HepG2 (cell line): Measurements from ENCODE around the gene TUT1. TPM values are rescaled to one million over a fixed set of nuclear protein-coding genes. Genes with fewer than 3 reads are reported as not detected.
A peak's percentile ranks its signal among the peaks of the same experiment; 100 is the strongest.

Experiments
- CAMTA2 ChIP-seq: sonication (generic); formaldehyde crosslinking; IDR thresholded peaks from 2 replicates; pipeline ENCODE4 v1.4.0; 2020; ENCODE audit warnings: mild to moderate bottlenecking, missing genetic modification reagents, borderline replicate concordance
- GATAD1 ChIP-seq: IDR thresholded peaks from 2 replicates; pipeline ENCODE4 v1.6.1; 2016; ENCODE audit warnings: missing genetic modification reagents, missing compliant biosample characterization
- KLF12 ChIP-seq: sonication (generic); formaldehyde crosslinking; IDR thresholded peaks from 2 replicates; pipeline ENCODE4 v1.4.0; 2020; ENCODE audit warnings: missing genetic modification reagents, borderline replicate concordance
- MAFK ChIP-seq, 2 experiments: IDR thresholded peaks in 1 of 2; conservative IDR thresholded peaks in 1 of 2; 2 replicates each; pipeline ENCODE4 v1.6.1; 2011; ENCODE audit warnings: improper control_type of control experiment in 2 of 2, low read length in 2 of 2
- RBFOX2 ChIP-seq: fragments of 200-400 bp; formaldehyde crosslinking; IDR thresholded peaks from 2 replicates; pipeline ENCODE4 v1.6.1; 2017; ENCODE audit warnings: low read depth, mild to moderate bottlenecking, low read length
- SAP130 ChIP-seq: IDR thresholded peaks from 2 replicates; pipeline ENCODE4 v1.6.1; 2016; ENCODE audit warnings: low read depth
- TCF12 ChIP-seq, 2 experiments: fragments of 450-650 bp in 1 of 2; sonication (generic) in 1 of 2; formaldehyde crosslinking in 1 of 2; IDR thresholded peaks; 2 replicates each; pipeline versions ENCODE4 v1.6.1 to v1.8.0; 2017 to 2022; ENCODE audit warnings: antibody characterized with exemption in 1 of 2, mild to moderate bottlenecking in 1 of 2, missing genetic modification reagents in 1 of 2, moderate library complexity in 1 of 2
- THYN1 ChIP-seq: sonication (generic); formaldehyde crosslinking; IDR thresholded peaks from 2 replicates; pipeline ENCODE4 v1.8.1; 2023; ENCODE audit warnings: low read depth, mild to moderate bottlenecking, moderate library complexity, missing genetic modification reagents, borderline replicate concordance
- ZMYM4 ChIP-seq: sonication (generic); formaldehyde crosslinking; IDR thresholded peaks from 2 replicates; pipeline ENCODE4 v1.8.1; 2023; ENCODE audit warnings: mild to moderate bottlenecking, missing genetic modification reagents
- ZNF652 ChIP-seq: IDR thresholded peaks from 2 replicates; pipeline ENCODE4 v1.6.1; 2016; ENCODE audit warnings: low read depth, borderline replicate concordance
- ZSCAN9 ChIP-seq: IDR thresholded peaks from 2 replicates; pipeline ENCODE4 v1.6.1; 2016; ENCODE audit warnings: borderline replicate concordance
- polyA plus RNA-seq, 8 experiments: library from polyadenylated mRNA; depleted of rRNA in 3 of 8; stranded (reverse) in 7 of 8; unstranded in 1 of 8; fragments of >200 nt; fragmentation: Illumina TruSeq in 4 of 8; extraction: Trizol in 4 of 8; gene quantifications; 2 replicates each; pipeline versions ENCODE4 v1.2.1 to v1.2.3, GENCODE V29; 2011 to 2016; ENCODE audit warnings: low read depth in 4 of 8, missing spikeins in 1 of 8, mixed read lengths in 1 of 8; ENCODE audit not compliant: insufficient read depth in 1 of 8
- total RNA-seq, 5 experiments: library from RNA; depleted of rRNA; stranded (reverse); fragments of >200 nt; fragmentation: Illumina TruSeq; extraction: Trizol; gene quantifications; 2 replicates each; pipeline ENCODE4 v1.2.3, GENCODE V29; 2016; ENCODE audit warnings: low read depth in 1 of 5
- TF ChIP-seq, protein P1 (sequence below): sonication (generic); formaldehyde crosslinking; IDR thresholded peaks from 2 replicates; pipeline ENCODE4 v1.8.0; 2022; ENCODE audit warnings: low read depth, missing genetic modification reagents
- TF ChIP-seq, protein P2 (sequence below): IDR thresholded peaks from 2 replicates; pipeline ENCODE4 v1.6.1; 2018; ENCODE audit warnings: missing genetic modification reagents
- TF ChIP-seq, protein P3 (sequence below): sonication (generic); formaldehyde crosslinking; IDR thresholded peaks from 2 replicates; pipeline ENCODE4 v1.5.0; 2020; ENCODE audit warnings: mild to moderate bottlenecking, missing genetic modification reagents, moderate library complexity
- TF ChIP-seq, protein P4 (sequence below): sonication (generic); formaldehyde crosslinking; IDR thresholded peaks from 2 replicates; pipeline ENCODE4 v1.4.0; 2020; ENCODE audit warnings: missing genetic modification reagents
- TF ChIP-seq, protein P5 (sequence below): conservative IDR thresholded peaks from 2 replicates; pipeline ENCODE4 v1.6.1; 2018; ENCODE audit warnings: missing genetic modification reagents
- TF ChIP-seq, protein P6 (sequence below): sonication (generic); formaldehyde crosslinking; IDR thresholded peaks from 2 replicates; pipeline ENCODE4 v1.8.1; 2023; ENCODE audit warnings: mild to moderate bottlenecking, missing genetic modification reagents, borderline replicate concordance

Gene TUT1
- total and polyA plus RNA-seq, 2 of the 13 experiments (the other 11 are each of a cell fraction or from before 2014, with no cell fraction given), result 9.7 to 14.3 TPM

DNA sequence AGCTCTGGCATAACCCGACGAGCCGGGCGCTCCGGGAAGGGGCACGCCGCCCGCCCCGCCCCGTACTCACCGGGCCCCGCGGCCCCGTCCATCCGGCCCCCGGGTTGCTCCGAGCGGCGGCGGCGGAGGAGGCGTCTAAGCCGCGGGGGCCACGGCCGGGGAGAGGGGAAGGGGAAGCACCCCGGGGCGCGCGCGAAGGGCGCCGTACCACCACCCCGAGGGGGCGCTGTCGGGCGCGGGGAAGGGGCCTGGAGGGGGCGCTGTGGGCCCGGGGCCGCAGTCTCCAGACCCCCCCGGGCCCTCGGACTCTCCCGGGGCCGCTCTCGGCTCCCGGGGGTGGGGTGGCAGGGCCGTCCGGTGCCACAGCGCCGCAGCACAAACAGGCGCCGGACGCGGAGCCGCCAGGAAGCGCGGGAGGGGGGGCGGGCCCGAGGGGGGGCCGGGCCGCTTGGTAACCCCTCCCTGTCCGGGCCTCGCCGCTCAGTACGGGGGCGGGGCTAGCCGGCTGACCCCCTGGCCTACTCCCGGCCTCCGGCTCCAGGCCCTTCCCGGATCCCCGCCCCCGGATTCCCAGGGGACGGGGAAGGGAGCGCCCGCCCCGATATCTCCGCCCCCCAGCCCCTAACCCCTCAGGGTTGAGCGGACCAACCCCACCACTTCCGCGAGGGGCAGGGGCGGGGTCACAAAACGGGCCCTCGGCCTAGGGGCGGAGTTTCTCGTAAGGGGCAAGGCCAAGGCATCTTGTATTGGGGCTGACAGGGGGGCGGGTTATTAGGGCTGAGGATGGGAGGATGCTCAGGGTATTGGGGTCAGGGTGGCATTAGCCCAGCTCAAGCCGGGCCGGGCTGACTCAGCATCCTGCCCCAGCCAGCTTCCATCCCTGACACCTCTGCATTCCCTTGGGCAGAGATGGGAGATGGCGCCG lies 21.3 kb upstream of the TUT1 start, which contains the start of the genes EML3 and ROM1 (continued):
- TF ChIP-seq, protein P1, sequence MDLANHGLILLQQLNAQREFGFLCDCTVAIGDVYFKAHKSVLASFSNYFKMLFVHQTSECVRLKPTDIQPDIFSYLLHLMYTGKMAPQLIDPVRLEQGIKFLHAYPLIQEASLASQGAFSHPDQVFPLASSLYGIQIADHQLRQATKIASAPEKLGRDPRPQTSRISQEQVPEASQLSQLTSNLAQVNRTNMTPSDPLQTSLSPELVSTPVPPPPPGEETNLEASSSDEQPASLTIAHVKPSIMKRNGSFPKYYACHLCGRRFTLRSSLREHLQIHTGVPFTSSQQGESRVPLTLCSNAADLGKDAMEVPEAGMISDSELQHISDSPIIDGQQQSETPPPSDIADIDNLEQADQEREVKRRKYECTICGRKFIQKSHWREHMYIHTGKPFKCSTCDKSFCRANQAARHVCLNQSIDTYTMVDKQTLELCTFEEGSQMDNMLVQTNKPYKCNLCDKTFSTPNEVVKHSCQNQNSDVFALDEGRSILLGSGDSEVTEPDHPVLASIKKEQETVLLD (CRISPR knock-in tag), result peak; percentile 74
- TF ChIP-seq CAMTA2 (CRISPR knock-in tag), result no peak
- 0 out of 2 replicates have a peak, but pooled peaks have one; percentile 14 for TF ChIP-seq ZSCAN9
- 0 out of 2 replicates have a peak, but pooled peaks have one; percentile 32 for TF ChIP-seq KLF12 (CRISPR knock-in tag)
- TF ChIP-seq TCF12 (IDR thresholded peaks at IDR 0.05), result no peak
- peak; percentile 55; the same call in 1 of the 2 replicates for TF ChIP-seq TCF12 (CRISPR knock-in tag; IDR thresholded peaks at IDR 0.05)
- 0 out of 2 replicates have a peak, but pooled peaks have one; percentile 11 for TF ChIP-seq GATAD1 (CRISPR knock-in tag)
- TF ChIP-seq, protein P2, sequence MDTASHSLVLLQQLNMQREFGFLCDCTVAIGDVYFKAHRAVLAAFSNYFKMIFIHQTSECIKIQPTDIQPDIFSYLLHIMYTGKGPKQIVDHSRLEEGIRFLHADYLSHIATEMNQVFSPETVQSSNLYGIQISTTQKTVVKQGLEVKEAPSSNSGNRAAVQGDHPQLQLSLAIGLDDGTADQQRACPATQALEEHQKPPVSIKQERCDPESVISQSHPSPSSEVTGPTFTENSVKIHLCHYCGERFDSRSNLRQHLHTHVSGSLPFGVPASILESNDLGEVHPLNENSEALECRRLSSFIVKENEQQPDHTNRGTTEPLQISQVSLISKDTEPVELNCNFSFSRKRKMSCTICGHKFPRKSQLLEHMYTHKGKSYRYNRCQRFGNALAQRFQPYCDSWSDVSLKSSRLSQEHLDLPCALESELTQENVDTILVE (CRISPR knock-in tag), result peak; percentile 66; the same call in 1 of the 2 replicates
- 0 out of 2 replicates have a peak, but pooled peaks have one; percentile 37 for TF ChIP-seq ZMYM4 (CRISPR knock-in tag)
- peak; percentile 50 to 54; a peak in 3 of 4 replicates for TF ChIP-seq MAFK (conservative IDR thresholded peaks at IDR 0.05 in 1 of 2, IDR thresholded peaks at IDR 0.05 in 1 of 2; ENCODE audit: low read length in 2 of 2)
- TF ChIP-seq ZNF652 (CRISPR knock-in tag), result peak; percentile 59; the same call in 1 of the 2 replicates
- TF ChIP-seq, protein P3, sequence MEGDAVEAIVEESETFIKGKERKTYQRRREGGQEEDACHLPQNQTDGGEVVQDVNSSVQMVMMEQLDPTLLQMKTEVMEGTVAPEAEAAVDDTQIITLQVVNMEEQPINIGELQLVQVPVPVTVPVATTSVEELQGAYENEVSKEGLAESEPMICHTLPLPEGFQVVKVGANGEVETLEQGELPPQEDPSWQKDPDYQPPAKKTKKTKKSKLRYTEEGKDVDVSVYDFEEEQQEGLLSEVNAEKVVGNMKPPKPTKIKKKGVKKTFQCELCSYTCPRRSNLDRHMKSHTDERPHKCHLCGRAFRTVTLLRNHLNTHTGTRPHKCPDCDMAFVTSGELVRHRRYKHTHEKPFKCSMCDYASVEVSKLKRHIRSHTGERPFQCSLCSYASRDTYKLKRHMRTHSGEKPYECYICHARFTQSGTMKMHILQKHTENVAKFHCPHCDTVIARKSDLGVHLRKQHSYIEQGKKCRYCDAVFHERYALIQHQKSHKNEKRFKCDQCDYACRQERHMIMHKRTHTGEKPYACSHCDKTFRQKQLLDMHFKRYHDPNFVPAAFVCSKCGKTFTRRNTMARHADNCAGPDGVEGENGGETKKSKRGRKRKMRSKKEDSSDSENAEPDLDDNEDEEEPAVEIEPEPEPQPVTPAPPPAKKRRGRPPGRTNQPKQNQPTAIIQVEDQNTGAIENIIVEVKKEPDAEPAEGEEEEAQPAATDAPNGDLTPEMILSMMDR (CRISPR knock-in tag), result peak; percentile 74
- no peak for TF ChIP-seq THYN1
- TF ChIP-seq RBFOX2, result peak; percentile 54; the same call in 1 of the 2 replicates
- TF ChIP-seq, protein P4, sequence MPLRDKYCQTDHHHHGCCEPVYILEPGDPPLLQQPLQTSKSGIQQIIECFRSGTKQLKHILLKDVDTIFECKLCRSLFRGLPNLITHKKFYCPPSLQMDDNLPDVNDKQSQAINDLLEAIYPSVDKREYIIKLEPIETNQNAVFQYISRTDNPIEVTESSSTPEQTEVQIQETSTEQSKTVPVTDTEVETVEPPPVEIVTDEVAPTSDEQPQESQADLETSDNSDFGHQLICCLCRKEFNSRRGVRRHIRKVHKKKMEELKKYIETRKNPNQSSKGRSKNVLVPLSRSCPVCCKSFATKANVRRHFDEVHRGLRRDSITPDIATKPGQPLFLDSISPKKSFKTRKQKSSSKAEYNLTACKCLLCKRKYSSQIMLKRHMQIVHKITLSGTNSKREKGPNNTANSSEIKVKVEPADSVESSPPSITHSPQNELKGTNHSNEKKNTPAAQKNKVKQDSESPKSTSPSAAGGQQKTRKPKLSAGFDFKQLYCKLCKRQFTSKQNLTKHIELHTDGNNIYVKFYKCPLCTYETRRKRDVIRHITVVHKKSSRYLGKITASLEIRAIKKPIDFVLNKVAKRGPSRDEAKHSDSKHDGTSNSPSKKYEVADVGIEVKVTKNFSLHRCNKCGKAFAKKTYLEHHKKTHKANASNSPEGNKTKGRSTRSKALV (CRISPR knock-in tag), result no peak
- TF ChIP-seq SAP130 (CRISPR knock-in tag), result peak; percentile 47
- TF ChIP-seq, protein P5, sequence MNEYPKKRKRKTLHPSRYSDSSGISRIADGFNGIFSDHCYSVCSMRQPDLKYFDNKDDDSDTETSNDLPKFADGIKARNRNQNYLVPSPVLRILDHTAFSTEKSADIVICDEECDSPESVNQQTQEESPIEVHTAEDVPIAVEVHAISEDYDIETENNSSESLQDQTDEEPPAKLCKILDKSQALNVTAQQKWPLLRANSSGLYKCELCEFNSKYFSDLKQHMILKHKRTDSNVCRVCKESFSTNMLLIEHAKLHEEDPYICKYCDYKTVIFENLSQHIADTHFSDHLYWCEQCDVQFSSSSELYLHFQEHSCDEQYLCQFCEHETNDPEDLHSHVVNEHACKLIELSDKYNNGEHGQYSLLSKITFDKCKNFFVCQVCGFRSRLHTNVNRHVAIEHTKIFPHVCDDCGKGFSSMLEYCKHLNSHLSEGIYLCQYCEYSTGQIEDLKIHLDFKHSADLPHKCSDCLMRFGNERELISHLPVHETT, result peak; percentile 82; the same call in 1 of the 2 replicates
- TF ChIP-seq, protein P6, sequence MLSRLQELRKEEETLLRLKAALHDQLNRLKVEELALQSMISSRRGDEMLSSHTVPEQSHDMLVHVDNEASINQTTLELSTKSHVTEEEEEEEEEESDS (CRISPR knock-in tag), result no peak
